Mononuclear cell (primary cell): ENCODE data around the gene DNM3. TPM values are rescaled to one million over a fixed set of nuclear protein-coding genes. Genes with fewer than 3 reads are reported as not detected.

ENCODE experiments used
- H3K27me3 ChIP-seq: 2 replicates; pipeline ENCODE4 v1.6.0; 2011; ENCODE audit warnings: low read length, control low read depth; ENCODE audit not compliant: insufficient read depth
- H3K4me1 ChIP-seq: 2 replicates; pipeline ENCODE4 v1.5.1; 2011; ENCODE audit warnings: mild to moderate bottlenecking, low read length, control low read depth; ENCODE audit not compliant: insufficient read depth
- H3K4me3 ChIP-seq: 2 replicates; pipeline ENCODE4 v1.5.1; 2011; ENCODE audit warnings: mild to moderate bottlenecking, low read length, moderate library complexity
- H3K9me3 ChIP-seq: 2 replicates; pipeline ENCODE4 v1.5.1; 2011; ENCODE audit warnings: low read depth, mild to moderate bottlenecking, control low read depth, low read length
- total RNA-seq: library from RNA; depleted of rRNA; stranded (reverse); fragments of >200 nt; gene quantifications from one replicate; pipeline ENCODE4 v1.2.3, GENCODE V29; 2012

The DNM3 gene
- total RNA-seq, 1 donor: 20.5 TPM

DNA sequence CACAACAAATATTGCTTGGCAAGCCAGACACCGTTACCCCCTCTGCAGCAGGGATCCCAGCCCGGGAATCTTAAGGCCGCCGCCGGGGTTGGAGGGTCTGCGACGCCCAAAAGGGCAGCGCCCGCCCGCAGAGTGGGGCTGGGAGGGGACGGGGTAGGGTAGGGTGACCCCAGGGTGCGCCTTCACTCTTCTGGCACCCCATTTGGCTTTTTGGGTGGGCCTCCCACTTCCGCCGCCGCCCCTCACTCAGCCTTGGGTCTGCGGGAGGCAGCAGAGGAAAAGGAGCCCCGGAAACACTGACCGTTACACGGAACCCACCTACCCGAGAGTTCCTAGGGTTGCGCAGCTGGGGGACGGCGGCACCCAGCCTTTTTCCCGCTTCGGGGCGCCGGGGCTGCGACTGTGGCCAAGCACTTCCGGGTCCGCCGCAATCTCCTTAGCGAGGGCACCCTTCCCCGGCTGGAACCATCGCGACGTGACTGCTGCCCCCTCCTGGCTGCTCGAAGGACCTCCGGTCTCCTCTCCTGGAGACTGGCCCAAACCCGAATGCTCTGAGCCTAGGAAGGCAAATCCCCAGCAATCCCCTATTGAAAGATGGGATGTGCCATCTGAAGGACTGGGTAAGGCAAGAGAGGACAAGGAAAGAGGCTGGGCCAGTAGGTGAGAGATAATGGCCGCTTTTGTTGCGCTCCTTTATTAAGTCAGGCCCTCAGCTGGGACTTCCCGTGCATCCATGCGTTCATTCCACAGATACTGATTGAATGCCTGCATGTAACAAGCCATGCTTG is 602.6 kb downstream of the DNM3 start, which contains the start of gene PIGC:
Gene PIGC (minus strand): TSS at position 404 of the 788 bp plus-strand sequence. CDS start 1,447 bp downstream, outside the sequence.
- Histone ChIP-seq H3K27me3 (no peaks in the 10 kb centered on the region), H3K4me1 (peaks cover 28% of the 10 kb centered on the region), H3K9me3 (no peaks in the 10 kb centered on the region), H3K4me3 (peak within 1 kb of the TSS; percentile 68)

DNA sequence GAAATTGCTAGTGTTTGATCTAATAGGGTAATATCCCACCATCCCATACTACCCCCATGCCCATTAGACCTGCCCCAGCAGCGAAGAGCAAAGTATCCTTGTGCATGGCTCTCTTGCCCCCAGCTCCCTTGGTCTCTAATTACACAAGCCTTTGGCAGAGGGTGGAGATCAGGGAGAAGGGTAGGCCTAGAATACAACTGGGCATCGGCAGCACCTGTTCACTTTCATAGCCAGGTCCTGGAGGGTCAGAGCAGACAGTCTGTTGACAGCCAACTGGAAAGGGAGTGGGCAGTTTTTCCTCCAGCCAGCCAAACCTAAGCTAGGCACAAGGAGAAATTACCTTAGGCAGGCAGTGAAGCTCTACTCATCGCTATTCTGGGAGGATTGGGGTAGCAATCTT is 605.2 kb downstream of the DNM3 start:
- H3K4me1 ChIP-seq: peaks cover 44% of the 10 kb centered on the region

DNA sequence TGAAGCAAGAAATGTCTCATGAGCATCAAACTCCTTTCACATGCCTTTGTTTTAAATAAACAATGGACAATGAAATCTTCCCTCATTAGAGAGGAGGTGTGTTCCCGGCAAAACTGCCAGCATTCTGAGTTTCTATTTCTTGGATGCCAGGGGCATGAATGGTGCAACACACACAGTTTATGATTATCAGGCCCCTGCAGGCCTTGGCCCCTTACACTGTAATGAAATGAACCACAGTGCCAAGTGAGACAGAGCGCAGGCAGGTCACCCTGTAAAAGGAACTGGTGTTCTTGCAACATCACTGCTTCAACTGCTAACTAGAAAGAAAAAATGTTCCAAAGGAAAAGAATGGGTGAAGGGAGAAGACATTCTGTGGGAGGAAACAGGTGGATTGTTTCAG is 606.3 kb downstream of the DNM3 start:
- Histone ChIP-seq H3K4me3 (no peak overlapping the region), H3K27me3 (no peaks in the 10 kb centered on the region), H3K9me3 (no peaks in the 10 kb centered on the region), H3K4me1 (peaks cover 35% of the 10 kb centered on the region)

More for the DNA sequence above, 605.2 kb downstream of the DNM3 start:
- no peaks in the 10 kb centered on the region for H3K27me3 ChIP-seq
- no peaks in the 10 kb centered on the region for H3K9me3 ChIP-seq
- H3K4me3 ChIP-seq: no peak overlapping the region

DNA sequence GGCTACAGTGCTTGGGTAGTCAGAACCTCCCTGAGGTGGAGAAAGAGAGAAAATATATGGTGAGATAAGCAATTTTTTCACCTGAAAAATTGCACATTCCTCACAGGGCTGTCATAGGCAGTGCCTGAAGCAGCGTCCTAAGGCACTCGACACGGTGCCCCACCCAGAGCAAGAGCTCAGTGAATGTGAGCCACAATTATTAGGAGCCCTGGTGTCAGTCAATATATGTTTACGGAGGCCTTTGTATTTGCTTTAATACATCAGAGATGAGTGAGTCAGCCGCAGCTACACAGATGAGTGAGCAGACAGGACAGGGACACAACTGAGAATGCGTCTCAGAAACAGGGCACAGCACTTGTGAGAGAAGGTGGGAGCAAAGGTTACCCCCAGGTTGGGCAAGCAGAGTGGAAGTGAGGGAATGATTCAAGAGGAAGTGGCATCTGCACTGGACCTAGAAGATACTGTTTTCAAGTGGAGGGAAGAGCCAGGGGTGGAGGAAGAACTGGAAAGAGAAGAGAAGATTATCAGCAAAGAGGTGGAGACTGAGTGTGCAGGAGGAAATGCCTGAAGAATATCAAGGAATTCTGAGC is 607.8 kb downstream of the DNM3 start:
- Histone ChIP-seq H3K9me3 (no peaks in the 10 kb centered on the region), H3K27me3 (no peaks in the 10 kb centered on the region), H3K4me3 (no peak overlapping the region), H3K4me1 (peaks cover 34% of the 10 kb centered on the region)

DNA sequence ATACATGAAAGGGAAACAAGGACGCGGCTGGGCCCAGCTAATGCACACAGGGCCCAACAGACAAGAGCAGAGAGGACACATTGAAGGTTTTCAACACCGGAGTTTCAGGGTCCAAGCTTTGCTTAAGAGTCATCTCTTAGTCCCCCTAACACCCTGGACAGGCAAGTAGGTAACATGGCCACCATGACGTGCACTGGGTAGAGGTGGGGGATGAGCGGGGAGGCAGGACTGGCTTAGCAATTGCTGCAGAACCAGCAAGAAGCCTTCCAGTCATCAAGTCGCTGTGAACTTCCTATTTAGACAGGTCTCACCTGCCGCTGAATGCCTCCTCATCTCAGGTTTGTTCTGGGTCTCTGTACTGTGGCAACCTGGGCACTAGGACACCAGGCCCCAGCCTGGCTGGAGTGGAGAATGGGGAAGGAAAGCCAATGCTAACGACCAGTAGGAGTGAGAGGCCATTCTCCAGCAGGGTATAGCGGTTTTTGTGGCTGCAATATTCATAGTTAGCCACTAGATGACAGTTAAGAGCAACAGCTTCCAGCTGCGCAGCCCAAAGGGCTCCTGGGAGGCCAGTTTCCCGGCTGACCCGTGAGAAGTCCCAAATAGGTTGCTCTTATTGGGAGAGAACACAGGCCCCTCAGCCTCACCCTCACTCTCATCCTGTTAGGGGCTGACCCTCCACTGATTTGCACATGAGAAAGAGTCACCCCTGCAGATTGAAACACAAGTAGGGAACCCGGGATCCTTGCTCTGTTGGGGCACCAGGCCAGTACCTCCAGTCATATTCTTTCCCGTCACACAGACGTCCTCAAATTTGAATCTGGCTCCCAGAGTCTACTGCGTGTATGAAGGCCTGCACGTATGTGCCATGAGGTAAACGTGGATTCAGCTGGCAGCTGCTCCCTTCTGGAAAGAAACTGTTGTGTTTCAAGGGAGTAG is 608.6 kb downstream of the DNM3 start:
- H3K9me3 ChIP-seq: no peaks in the 10 kb centered on the region
- H3K4me1 ChIP-seq: peaks cover 31% of the 10 kb centered on the region
- no peak overlapping the region for H3K4me3 ChIP-seq
- H3K27me3 ChIP-seq: no peaks in the 10 kb centered on the region

DNA sequence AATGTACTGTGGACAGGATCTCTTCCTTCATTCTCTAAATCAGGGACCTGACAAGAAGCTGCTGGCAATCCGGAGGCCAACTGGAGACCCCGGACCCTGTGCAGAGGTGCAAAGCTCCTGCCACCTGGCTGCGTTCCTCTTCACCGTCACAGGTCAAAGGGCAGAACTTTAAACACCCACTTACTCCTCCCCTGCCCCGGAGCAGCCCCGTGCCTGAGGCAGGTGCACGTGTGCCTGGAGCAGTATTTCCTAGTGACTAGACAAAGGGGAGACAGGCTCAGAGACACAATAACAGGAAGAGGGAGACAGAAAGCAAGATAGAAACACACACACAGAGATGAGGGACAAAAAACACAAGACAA is 609.2 kb downstream of the DNM3 start:
- Histone ChIP-seq H3K4me1 (peaks cover 31% of the 10 kb centered on the region), H3K4me3 (no peak overlapping the region), H3K27me3 (no peaks in the 10 kb centered on the region), H3K9me3 (no peaks in the 10 kb centered on the region)

DNA sequence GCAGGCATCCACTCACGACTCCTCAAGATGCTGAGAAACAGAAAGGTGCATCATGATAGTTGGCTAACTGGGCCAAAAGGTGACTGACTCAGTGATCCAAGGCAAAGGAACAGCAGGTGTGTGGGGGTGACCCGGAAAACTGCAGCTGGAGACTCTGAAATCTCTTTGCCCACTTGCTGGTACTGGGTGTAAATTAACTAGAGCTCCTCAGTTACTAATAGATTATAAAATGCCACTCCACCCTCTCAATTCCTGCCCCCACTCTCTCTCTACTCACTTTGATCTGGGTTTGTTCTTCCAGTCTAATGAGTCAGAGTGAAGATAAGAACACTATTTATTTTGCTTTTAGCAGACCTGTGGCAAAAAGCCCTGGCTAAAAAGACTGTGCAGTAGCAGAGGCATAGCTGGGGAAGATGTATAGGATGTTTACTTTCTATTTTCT is 609.7 kb downstream of the DNM3 start:
- H3K4me1 ChIP-seq: peaks cover 31% of the 10 kb centered on the region
- H3K27me3 ChIP-seq: no peaks in the 10 kb centered on the region
- no peaks in the 10 kb centered on the region for H3K9me3 ChIP-seq
- no peak overlapping the region for H3K4me3 ChIP-seq

DNA sequence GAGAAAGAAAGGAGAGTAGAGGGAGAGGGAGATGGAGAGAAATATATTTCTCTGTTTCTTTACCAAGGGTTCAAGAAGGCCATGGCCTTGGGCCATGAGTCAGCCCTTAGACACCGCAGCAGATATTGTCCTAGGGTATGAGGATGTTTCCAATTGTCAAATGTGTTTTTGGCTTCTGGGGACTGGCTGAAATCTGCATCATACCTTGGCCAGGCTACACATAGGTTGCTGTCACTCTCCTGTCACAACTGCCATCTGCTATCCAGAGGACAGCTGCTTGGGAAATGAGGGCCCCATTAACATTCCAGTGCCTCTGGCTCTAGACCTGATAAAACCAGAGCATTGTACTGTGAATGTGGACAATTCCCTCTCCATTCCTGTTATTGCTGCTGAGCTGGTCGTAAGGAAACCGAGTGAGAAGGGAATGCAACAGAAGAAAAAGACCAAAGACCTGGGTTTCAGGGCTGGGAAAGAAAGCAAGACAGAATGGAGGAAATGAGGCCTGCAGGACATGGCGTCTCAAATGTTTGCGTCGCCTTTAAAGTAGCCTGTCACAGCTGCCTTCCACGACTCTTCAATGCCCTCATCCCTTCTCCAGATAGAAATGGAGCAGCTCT is 611.3 kb downstream of the DNM3 start:
- Histone ChIP-seq H3K9me3 (no peaks in the 10 kb centered on the region), H3K27me3 (no peaks in the 10 kb centered on the region), H3K4me1 (peaks cover 25% of the 10 kb centered on the region), H3K4me3 (no peak overlapping the region)

DNA sequence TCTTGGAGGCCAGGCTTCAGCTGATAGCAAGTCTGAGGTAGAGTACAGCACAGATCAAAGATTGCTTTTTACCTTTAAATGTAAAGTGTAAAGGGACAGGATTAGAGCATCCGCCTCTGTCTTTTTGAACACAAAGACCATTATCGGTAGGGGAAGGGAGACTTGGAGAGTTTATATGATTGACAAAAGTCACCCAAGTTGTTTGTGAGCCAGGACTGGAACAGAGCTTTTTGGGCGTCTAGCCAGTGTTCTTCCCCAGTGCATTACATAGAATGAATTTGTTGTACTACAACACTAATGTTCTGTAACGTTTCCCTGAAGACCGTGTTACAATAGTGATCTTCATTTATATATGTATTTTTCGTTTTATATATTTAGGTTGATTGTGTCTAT is 611.9 kb downstream of the DNM3 start:
- no peaks in the 10 kb centered on the region for H3K9me3 ChIP-seq
- H3K4me1 ChIP-seq: peaks cover 20% of the 10 kb centered on the region
- H3K4me3 ChIP-seq: no peak overlapping the region
- no peaks in the 10 kb centered on the region for H3K27me3 ChIP-seq

DNA sequence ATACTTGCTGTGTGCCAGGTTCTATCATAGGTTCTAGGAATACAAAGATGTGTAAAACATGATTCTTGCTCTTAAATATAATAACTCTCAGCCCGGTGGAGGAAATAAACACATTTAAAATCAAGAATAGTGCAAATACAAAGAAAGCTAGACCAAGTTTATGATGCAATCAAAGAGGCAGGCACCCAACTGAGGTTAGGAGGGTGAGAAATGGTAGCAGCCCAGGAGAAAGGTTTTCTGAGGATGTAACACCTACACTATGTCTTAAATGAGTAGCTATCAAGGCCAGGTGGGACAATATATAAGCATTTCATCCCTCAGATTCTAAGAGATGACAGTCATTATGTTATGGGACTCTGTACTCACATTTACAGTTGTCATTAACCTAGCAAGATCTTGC is 612.3 kb downstream of the DNM3 start:
- H3K9me3 ChIP-seq: no peaks in the 10 kb centered on the region
- no peaks in the 10 kb centered on the region for H3K27me3 ChIP-seq
- no peak overlapping the region for H3K4me3 ChIP-seq
- peaks cover 19% of the 10 kb centered on the region for H3K4me1 ChIP-seq

DNA sequence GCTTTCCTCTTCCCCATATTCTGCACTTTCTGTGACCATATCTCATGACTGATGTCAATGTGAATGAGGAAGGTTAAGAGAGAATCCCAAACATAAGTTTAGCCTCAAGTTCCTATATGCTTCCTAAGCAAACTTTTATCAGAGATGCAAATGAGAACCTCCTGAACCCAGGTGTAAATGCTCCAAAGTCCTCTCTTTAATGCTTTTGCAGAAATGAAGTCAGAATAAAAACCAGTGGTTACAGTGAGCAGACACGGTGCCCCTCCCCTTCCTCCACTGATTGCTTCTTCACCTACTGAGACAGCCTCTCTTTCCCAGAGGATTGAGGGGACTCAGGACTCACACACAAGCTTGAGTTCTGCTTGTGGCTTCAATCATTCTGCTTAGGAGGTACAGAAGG is 614.2 kb downstream of the DNM3 start:
- Histone ChIP-seq H3K4me1 (peaks cover under 1% of the 10 kb centered on the region), H3K27me3 (no peaks in the 10 kb centered on the region), H3K9me3 (no peaks in the 10 kb centered on the region), H3K4me3 (no peak overlapping the region)

DNA sequence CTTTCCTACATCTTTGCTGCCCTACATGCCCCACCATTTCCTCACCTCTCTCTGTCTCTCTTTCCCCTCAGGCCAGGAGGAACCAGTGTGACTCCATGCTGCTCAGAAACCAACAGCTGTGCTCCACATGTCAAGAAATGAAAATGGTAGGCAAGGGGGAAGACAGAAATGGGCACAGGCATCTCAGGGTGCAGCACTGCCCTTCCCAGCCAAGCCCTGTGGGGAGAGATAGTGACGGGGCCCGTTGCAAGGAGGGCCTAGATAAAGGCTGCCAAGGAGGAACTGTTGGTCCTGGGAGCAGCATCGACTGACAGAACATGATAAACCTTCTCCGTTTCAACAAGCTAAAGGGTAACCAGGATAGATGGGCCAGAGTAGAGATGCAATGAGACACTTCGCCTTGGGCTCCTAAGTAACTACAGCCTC is 615.1 kb downstream of the DNM3 start:
- H3K4me1 ChIP-seq: no peaks in the 10 kb centered on the region
- H3K4me3 ChIP-seq: no peak overlapping the region
- no peaks in the 10 kb centered on the region for H3K9me3 ChIP-seq
- H3K27me3 ChIP-seq: no peaks in the 10 kb centered on the region

DNA sequence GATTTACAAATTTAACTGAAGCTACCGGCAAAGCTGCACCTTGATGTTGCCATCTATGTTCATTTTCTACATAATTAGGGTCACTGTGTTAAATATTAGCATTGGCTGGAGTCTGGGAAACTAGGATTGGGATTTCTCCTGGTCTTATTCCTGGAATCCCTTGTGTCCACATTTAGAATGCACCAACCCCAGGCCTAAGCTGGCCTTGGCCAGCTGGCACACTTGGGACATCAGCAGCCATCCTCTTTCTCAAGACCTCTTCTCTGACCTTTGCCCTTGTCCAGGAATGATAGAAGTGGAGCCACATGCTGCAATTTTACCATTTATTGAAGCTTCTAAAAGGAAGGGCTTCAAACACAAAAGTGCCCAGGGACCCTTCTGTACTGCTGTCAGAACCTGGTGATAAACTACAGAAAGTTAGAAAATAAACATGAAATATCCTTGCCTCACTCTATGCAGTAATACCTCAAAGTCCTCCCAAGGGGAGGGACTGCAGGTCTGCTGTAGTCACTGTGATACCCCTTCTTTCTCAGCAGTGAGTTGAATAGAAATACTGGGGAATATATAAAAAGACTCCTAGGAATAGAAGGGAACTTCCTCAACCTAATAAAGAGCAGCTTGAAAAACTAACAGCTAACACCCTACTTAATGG is 616.3 kb downstream of the DNM3 start:
- Histone ChIP-seq H3K27me3 (no peaks in the 10 kb centered on the region), H3K9me3 (no peaks in the 10 kb centered on the region), H3K4me3 (no peak overlapping the region), H3K4me1 (no peaks in the 10 kb centered on the region)

DNA sequence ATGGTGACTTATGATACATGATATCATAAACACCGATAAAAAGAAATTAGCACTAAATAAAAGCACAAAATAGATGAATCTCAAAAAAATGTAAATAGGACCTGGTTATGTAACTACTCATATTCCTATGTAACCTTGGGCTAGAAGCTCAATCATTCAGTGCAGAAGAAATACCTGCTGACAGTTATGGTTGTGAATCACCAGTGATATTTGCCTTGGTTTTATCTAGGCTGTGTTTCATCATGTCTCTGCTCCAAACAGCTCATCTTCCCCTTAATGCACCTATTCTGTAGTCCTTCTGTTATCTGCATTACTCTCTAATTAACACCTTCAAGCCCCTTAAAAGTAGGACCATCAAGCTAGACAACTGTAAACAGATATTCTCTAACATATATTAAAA is 618.9 kb downstream of the DNM3 start:
- H3K4me3 ChIP-seq: no peak overlapping the region
- no peaks in the 10 kb centered on the region for H3K27me3 ChIP-seq
- H3K9me3 ChIP-seq: no peaks in the 10 kb centered on the region
- H3K4me1 ChIP-seq: no peaks in the 10 kb centered on the region
